CD4-positive, alpha-beta T cell treated with Interleukin-21 for 1 hour (primary cell): Measurements from ENCODE around the gene MED9.
"Not testable (repeated sequence)": the region's sequence is repeated elsewhere in the genome, so short reads cannot be mapped to it uniquely, and the experiment has no call there.

Experiments used
- DNase-seq: peaks from one replicate; pipeline ENCODE4 v3.0.0-alpha.2; 2020

Gene MED9, protein sequence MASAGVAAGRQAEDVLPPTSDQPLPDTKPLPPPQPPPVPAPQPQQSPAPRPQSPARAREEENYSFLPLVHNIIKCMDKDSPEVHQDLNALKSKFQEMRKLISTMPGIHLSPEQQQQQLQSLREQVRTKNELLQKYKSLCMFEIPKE

GRCh38 chr17:17476865-17477467, at the start of gene MED9:
Gene MED9 (plus strand): TSS chr17:17477000. CDS start chr17:17477042, 42 bp downstream.
- DNase-seq = peak; percentile 94

DNA sequence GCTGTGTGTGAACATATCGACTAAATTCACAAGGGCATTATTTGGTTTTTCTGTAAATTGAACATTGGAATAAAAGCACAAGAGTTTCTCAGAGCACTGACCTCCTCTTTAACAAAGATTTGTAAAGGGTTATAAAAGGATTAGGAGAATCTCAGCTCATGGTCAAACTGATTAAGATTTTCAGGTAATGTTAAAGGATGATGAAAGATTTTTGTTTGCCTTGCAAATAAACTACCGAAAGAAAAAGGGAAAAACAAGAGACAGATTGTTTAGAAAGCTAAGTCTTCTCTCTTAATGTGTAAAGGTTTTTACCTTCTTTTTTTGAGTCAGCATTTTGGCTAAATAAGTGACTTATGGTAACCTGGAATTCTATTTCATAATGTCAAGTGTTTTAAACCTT, 47.6 kb upstream of the MED9 start:
- DNase-seq = no peak

GRCh38 chr17:17430924-17431323, 45.9 kb upstream of the MED9 start:
- not testable (repeated sequence) for DNase-seq

DNA sequence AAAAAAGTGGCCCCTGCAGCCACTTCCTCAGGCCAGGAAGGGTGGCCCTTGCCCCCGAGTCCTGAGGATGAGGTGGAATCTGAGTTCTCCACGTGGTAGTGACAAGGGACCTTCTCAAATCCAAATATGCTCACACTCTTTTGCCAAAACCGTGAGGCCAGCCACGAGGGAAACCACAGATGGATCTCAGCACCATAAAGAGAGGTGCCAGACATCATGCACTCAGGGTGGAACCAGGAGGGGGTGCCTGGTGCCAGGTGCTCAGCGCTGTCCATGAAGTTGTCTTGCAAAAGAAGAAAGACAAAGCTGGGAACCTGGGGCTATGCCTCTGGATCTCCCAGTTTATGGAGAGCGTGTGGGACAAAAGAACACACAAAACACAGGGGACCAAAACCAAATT, 45.2 kb upstream of the MED9 start:
- DNase-seq = no peak

DNA sequence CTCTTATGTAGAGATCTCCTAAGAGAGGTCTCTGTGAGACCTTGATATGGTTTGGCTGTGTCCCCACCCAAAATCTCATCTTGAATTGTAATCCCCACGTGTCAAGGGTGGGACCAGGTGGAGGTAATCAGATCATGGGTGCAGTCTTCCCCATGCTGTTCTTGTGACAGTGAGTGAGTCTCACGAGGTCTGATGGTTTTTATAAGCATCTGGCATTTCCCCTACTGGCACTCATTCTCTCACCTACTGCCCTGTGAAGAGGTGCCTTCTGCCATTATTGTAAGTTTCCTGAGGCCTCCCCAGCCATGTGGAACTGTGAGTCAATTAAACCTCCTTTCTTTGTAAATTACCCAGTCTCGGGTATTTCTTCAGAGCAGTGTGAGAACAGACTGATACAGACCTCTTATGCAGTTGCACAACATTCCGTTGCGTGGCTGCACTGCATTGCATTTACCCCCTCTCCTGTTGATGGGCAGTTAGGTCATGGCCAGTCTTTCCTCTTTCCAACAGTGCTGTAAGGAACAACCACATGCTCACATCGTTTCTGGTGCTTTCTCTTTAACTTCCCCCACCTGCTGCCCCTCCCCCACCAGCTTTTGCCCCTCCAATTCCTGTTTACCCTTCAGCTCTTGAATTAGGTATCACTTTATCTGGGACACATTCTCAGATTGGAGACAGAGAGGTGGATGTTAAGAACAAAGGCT, 43.6 kb upstream of the MED9 start:
- no peak for DNase-seq

DNA sequence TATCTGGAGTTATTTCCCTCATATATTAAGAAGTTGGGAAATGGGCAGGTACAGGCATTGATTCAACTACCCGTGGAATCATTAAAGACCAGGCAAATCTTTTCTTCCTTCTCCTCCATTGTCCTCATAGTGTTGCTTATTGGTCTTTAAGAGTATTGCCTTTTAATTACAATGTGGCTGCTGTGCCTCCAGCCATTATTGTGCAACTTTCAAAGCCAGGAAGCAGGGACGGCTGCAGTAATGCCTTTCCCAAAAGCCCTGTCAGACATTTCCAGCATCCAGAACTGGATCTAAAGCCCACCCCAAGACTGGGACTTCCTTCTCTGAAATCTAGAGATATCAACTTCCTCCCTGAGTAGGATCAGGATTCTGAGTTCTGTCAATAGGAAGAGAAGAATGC, 42.3 kb upstream of the MED9 start:
- no peak for DNase-seq

DNA sequence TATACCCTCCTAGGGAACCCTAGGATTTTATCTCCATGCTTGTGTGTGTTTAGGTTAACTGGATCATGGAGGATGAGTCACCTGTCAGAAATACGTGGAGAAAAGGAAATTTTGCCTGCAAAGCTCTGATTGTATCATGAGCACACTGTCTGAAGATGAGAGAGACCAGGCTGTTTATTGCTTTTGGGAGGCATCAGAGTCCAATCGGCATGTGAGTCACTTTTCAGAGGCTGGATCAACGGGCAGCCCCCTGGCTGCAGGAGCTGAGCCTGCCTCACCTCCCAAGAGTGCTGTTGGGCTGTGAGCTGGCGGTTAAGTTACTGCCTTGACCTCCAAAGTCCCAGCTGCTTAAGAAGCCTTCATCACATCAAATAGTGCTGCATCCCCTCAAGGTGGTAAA, 41.5 kb upstream of the MED9 start:
- DNase-seq = no peak

- DNase-seq = no peak
These were observed 39.3 kb upstream of the MED9 start for GRCh38 chr17:17437461-17437860.

DNA sequence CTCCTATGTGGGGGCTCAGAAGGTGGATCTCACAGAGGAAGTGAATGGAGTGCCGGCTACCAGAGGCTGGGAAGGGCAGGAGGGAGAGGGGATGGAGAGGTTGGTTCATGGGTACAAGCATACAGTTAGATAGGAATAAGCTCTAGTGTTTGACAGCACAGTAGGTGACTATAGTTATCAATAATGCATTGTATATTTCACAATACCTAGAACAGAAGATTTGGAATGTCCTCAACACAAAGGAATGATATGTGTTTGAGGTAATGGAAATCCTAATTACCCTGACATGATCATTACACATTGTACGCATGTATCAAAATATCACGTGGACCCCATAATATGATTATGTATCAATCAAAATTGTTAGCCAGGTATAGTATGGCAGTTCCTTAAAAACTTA, 38.9 kb upstream of the MED9 start:
- no peak for DNase-seq

DNA sequence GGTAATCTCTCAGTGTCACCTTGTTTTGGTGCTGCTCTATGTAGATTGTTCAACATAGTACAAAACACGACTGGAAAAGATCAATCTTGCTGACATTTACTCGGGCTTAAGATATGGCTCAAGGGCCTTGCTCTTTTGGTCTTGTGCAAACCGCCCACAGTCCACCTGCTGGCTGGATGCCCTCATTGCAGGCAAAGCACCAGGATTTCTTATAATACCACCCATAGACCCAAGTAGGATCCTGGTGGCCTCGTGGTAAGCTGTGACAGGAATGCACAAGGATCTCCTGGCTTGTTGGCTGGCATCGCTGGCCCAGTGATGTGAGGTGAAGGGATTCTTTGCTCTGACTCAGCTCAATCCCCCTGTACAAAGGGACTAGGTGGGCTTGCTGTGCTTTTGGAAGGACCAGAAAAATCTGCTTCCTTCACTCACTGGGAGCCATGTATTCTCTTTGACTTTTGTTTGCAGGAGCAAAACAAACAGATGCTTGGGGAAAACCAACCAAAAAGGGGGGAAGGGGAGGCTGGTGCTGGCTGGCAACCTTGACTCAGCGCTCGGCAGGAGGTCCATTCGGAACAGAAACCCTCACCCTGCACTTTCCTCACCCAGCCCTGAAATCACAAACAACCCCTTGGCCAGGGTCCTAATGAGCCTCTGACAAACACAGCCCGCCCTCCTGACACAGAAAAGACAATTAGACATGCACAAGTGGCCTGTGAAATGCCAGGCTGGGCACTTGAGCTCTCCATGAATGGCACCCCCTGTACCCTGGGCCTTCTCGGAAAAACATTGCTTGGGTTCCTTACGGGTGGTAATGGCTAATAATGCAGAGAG, 36.6 kb upstream of the MED9 start:
- peak; percentile 79 for DNase-seq

DNA sequence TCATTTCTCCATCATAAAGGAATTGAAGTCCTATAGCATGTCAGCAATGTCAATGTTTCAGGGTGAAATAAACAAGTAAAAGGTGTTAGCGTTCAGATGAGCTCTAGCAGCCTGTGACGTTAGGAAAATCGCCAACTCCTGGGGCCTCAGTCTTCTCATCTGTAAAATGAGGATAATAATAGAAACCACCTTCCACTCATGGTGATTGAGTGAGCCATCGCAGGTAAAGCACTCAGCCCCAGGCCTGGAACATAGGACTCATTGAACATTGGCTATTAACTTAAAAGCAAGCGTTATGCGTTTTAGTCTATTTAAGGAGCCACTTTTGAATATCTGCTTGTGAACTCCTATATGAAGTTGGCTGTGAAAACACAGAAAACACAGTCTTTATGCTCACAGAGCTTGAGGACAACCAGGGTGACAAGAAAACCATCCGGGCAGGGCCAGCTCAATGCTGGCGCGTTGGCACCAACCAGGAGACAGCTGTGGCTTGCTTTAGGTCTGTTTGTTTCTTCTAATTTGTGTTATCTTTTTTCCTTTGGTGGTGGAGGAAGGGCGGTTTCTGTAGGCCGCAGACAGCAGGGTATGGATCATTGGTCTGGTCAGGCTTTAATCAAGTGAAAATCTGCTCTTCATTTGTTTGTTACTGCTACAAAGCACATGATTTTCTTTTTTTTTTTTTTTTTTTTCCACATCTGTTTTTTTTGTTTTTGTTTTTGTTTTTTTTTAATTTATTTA, 35.7 kb upstream of the MED9 start:
- DNase-seq = no peak

DNA sequence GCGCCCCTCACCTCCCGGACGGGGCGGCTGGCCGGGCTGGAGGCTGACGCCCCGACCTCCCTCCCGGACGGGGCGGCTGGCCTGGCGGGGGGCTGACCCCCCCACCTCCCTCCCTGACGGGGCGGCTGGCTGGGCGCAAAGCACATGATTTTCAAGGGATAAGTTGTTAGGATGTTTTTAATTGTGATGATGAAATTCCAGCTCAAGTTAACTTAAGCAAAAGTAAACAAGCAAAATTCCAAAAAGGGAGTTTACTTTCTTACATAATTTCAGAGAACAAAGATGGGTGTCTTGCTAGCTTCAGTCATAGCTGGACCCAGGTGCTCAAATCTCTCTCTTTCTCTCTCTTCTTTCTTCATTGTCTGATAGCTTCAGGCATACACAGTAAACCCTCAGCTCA, 33.6 kb upstream of the MED9 start:
- no peak for DNase-seq

- DNase-seq = no peak
These were observed 31.4 kb upstream of the MED9 start for GRCh38 chr17:17445296-17445924.

GRCh38 chr17:17445925-17446665, 30.7 kb upstream of the MED9 start:
- no peak for DNase-seq

DNA sequence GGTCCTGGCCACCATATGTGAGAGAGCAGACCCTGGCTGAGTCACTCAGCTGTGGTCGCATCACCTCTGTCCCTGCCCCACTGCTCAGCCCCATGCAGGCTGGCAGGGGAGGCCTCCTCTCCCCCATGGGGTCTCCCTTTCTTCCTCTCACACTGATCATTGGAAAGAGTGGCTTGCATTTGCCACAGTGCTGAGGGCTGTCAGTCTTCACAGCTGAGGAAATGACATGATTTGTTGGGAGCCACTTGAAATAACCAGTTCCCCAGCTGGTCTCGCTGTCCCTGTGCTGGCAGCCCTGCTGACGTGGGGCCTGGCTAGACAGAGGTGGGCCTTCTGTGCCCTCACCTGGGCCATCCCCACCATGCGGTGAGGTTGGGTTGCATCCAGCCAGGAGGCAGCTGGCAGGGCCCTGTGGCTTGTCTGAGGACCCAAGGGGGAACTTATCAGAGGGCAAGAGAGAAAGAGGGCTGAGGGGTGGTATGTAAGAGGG, 30.1 kb upstream of the MED9 start:
- DNase-seq = no peak

DNA sequence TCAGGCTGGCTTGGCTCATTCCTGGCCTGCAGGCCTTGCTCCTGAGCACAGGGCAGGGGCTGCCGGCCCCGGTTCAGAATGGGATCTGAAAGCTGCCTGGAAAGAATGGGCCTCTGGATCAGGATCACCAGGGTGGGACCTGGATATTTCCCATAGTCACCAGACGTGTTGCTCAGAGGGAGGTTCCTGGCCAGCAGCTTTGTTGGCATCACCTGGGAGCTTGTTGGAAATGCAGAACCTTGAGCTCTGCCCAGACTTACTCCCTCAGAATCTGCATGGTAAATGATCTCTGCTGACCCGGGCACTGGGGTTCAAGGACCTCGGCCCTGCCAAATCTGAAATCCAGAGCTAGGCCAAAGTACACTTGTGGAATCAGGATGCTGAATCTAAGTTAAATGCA, 29.5 kb upstream of the MED9 start:
- no peak for DNase-seq

GRCh38 chr17:17448076-17448475, 28.7 kb upstream of the MED9 start:
- no peak for DNase-seq

GRCh38 chr17:17448723-17449122, 28.1 kb upstream of the MED9 start:
- no peak for DNase-seq

DNA sequence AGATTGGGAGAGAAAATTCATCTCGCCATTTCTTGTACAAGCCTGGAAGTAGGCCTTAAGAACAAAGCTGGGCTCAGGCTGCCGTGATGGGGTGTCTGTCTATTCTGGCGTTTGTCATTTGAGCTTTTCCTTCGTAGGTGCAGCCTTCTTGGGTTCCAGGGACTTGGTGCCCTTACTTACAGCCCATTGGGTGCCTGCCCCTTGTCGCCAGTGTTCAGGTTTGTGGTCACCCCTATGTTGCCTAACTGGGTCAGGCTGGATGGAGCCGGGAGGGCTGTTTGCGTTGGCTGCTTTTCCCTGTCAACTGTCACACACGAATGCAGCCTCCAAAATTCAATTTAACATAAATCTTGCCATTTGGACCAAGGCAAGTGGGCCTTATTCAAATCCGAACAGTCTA, 23.7 kb upstream of the MED9 start:
- DNase-seq = no peak

GRCh38 chr17:17454276-17454675, 22.5 kb upstream of the MED9 start:
- no peak for DNase-seq

DNA sequence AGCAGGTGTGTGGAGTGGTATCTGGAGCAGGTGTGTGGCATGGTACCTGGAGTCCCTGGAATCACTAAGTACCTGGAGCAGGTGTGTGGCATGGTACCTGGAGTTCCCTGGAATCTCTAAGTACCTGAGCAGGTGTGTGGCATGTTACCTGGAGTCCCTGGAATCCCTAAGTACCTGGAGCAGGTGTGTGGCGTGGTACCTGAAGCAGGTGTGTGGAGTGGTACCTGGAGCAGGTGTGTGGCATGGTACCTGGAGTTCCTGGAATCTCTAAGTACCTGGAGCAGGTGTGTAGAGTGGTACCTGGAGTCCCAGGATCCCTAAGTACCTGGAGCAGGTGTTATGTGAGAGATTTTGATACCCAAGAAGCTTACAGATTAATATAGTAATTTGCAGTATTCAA, 22.1 kb upstream of the MED9 start:
- not testable (repeated sequence) for DNase-seq

- no peak for DNase-seq
These were observed 21.6 kb upstream of the MED9 start for GRCh38 chr17:17455173-17455572.
